SKM-1 (cell line): ENCODE data around the gene APOBEC4.
A peak's percentile ranks its signal among the peaks of the same experiment; 100 is the strongest.

Experiments
- DNase-seq: peaks from one replicate; lab custom pipeline; 2025; ENCODE audit not compliant: unreplicated experiment; lab: John Stamatoyannopoulos, UW

The APOBEC4 gene

DNA sequence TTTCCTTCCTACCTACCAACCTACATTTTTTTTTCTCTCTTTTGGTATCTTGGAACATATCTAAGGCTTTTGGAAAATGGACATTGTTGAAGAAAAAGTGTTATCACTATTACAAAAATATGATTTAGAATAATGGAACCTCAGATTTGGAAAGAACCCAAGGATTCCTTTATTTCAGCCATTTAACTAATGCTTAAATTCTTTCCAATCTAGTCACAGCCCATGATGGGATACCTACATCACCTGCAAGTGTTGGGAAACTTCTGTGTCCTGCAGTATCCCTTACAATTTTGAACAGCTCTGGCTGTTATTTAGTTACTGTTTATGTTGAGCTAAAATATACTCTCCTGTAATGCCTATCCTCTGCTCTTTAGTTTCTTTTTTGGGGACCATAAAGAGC, 22.3 kb upstream of the APOBEC4 start:
- no peak for DNase-seq

DNA sequence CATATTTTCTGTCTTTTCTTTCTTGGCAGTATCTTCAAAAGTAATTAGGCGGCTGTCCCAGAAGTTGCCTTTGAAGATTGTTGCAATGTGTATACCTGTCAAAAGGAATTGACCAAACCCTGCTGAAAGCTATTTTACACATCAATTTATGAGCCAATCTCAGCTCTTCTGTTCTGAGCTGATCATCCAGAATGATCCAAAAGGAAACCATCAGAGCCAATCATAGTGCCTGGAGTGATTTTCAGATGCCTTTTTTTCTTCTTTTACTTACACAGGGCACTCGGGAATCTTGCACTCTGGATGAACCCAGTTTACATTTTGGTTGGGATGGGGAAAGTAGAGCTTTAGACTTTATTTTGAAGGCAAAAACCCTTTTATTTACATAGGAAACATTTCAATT, 21.8 kb upstream of the APOBEC4 start:
- no peak for DNase-seq

DNA sequence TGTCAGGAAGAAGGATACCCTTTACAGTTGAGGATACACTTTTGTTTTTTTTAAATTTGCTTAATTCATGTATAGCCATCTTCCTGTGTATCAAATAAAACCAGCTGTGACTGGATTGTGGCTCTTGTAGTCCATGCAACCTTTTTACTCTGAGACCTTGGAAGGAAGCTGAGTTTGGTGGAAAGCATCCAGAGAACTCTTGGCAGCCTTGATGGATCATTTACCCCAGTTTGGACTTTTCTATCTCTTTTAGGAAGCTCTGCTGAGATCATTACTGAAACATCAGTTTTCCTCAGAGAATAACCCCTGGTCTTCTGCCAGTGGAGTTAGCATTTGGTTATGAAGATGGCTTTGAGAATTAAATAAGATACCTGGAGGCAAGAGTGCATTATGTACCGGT, 21.2 kb upstream of the APOBEC4 start:
- DNase-seq: no peak

DNA sequence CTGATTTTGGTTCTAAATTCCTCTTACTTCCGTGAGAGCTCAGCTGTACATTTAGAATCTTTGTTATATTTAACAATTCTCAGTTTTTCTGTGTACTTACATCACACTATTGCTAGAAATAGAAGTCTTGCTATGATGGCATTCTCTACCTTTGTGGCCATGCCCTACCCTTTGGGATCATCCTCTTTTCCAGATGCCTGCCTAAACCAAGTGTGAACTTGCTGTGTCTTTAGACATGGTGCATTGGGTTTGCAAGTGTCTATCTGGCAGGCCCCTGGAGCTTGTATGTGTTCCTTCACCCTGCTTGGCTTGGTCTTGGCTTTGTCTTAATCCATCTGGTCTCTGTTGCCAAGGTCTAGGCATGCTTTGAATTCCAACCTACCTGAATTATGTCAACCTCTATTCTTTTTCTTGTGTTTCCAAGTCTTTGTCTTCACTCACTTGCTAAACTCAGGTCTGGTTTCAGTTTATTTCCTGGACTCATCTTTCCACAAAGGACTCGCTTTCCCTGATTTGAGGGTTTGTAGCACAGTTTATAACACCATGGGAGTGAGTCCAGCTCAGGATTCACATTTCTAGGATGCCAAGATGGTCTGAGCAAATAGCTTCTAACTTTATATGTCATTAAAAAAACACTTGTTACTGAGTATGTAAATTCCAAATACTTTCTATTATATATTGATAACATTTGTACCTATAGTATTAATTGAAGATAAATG, 20.6 kb upstream of the APOBEC4 start:
- DNase-seq: no peak

DNA sequence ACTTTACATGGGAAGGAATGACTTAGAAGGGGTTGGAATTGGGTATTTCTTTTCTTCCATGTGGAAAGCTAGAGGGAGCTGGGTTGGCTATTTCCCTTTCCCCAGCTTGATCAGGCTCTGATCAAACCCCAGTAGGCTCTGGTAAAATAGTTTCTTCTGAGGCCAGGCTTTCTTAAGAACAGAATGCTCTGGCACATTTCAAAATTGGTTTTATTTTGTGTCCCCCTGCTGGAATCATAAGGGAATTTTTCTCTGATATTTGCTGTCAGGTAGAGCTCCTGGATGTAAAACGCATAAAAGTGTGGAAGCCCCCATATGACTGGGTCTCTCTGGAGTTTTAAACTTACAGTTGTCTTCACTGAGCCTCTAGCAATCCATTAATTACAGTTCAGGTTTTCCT, 17.1 kb upstream of the APOBEC4 start:
- DNase-seq: no peak

DNA sequence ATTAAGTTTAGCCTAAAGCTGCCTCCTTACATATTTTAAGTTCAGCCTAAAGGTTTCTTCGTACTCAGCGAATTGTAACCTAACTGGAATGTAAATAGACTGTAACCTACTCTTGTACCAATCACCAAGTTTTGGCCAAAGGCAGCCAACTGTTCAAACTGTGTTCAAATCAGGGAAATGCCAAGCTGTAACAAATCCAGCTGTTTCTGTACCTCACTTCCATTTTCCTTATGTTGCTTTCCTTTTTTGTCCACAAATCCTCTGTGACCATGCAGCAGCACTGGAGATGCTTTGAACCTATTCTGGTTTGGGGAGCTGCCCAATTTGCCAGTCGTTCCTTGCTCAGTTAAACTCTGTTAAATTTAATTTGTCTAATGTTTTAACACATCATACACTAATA, 3.2 kb upstream of the APOBEC4 start:
- no peak for DNase-seq

DNA sequence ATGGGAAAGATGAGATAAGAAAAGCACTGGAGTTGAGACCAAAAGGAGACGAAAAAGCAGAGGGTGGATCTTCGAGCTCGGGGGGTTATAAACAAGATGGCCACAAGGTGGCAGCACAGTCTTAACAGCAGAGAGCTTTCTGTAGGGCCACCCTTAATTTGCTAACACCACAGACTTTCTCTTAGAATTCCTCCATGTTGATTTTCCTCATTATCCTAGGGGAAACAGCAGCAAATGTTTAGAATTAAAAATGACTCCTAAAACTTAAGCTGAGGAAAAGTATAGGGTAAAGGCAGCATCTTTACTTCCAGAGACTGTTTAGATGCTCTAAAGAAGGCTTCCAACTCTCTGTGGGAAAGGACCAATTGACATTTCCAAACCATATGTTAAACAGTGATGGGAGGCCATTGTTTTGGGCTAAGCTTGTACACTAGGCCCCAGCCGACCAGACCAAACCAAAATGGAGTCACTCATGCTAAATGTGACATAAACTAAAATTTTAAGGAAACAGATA, 2.5 kb upstream of the APOBEC4 start:
- peak; percentile 87 for DNase-seq

DNA sequence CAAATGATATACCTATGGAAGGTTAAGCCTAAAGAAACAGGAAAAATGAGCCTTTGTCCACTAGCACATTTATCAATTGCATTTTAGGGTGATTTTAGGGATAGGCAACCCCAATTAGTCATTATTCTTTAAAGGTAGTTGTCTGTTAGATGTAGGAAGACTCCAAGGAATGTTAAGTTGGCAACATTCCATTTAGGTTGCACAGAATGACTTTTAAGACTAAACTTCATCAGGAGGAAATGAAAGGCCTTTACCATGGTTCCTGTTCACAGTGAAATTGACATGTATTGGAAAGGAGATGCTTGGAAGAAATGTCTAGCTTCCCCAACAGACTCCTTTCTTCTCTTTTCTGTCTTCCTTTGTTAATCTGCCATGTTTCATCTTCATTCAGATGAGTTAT, 1.6 kb upstream of the APOBEC4 start:
- DNase-seq: no peak

DNA sequence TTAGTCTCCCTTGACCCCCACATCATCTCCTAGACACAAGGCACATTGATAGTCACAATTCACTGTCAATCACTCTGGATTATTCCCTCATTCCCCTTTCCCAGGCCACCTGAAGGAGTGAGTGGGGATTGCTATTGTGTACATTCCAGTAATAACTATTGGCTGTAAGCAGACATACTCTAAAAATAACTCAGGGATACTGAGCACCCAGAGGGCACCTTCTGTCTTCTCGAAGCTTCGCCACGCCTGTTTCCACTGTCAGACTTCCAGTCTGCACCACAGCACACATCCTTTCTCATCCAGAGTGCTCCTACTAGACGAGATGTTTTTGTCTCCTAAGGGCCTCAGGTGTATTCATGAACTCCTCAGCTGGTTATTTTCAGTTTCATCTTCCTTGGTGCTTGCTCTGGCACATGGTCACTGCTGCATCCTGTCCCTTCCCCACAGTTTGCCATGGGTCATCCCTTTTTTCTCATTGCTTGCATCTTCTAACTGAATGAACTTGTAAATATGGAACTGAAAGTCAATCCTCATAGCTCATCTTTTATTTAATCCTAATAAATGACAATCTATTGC, 848 bp upstream of the APOBEC4 start:
- DNase-seq: no peak

DNA sequence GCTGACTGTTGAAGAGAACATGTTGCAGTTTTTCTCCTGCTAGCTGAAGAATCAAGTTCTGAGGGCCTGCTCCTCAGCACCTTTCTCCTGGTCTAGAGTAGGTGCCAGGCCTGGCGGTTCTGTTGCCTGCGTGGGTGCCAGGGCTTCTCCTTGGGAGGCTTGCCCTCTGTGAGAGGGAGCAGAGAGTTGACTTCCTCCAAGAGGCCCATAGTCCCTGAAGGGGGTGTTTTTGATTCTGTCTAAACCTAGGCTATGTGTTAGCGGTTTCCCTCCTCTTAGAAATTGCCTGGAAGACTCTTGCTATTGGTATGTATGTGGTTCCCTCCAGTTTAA, 312 bp upstream of the APOBEC4 start:
- no peak for DNase-seq

DNA sequence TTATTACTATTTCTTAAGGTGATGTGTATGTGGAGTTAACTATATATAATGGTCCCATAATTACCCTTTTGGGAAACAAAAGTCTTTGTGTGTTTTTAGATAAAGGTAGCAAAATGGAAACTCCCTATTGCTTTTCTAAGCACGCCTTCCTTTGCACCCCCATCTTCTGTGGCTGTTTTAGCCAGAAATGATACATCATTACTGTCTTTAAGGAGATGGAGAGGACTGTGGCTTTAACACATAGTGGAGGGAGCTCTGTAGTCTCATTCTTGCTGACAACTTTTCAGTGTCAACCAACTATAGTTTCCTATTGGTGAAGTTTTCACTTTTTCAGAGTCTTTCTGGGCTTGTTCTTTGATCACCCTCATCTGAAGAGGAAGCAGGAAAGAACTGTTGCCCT, 1.0 kb downstream of the APOBEC4 start:
- no peak for DNase-seq

DNA sequence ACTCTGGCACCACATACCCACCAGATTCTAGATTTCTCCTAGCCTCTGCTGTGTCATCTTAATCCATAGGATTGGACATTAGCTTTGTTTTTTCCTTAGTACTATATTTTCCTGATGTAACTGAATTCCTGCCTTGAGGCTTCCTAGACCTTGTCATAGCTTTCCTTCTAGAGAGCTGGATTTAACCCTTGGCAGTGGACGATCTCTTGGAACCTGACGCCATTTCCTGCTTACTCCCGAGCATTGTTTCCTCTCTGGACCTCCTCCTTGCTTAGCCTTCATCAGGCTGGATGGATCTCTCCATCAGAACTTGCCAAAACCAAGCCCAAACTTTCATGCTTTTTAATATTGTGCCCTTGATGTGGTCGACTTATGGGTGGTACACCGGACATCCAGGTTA, 1.5 kb downstream of the APOBEC4 start:
- DNase-seq: no peak

DNA sequence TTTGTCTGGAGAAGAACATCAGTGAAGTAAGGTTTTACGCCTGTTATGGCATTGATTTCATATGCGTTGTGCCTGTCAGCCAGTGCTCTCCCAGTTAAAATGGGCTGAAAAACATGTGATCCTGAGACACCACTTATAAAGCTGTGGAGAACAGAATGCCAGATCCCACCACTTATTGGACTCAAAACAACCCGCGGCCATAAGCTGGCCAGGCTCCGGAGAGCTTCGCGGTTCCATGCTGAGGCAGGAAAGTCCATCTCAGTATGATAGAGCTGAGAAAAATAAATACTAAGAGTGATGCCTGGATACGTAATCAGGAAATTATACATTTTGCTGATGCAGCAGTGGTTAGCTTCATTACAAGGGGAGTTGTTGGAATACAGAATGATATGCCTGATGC, 5.1 kb downstream of the APOBEC4 start:
- no peak for DNase-seq

DNA sequence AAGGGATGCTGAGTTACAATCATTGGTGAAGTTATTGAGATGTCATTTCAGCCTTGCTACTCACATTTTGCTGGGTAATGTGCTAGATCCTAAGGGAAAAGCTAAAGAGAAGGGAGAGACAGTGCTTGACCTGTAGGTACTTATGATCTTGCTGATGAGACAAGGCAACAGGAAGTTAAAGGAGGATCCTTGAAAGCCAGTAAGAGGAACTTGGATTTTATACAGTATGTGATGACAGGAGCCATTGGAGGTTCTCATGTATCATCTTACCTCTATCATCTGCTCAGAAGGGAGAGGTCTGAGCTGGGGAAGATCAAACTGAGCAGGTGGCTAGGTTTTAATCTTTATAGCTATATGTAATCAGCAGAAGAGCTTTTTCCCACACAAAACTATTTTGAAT, 6.3 kb downstream of the APOBEC4 start:
- DNase-seq: peak; percentile 64

DNA sequence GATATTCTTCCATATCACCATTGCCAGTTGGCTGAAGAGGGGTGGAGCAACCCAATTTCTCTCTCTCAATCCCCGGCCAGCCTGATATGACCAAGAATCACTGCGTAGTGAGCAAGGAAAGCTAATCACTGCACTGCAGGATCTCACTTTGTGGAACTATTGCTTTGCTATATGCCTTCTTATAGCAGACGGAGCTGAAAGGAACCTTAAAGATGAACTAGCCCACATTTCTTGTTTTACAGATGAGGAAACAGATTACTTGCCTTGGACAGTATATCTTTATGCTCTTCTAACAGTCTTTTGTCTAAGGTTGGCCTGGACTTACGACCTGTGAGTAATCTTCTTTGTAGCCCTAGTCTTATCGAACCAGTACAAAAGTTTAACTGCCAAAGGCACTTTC, 7.6 kb downstream of the APOBEC4 start:
- no peak for DNase-seq

DNA sequence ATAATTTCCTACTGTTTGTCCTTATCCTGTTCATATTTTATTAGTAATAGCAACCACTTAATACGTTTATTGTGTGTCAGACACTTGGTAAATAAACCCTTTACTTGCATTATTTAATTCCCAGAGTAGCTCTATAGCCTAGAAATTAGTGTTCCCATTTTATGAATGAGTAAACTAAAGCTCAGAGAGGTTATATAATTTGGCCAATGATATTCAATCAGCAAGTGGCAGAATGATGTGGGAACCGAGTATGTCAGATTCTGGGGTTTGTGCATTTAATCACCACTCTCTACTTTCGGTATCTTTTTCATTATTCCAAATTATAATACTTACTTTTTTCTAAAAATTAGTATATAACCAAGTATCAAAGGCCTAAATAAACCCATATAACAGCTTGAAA, 10.9 kb downstream of the APOBEC4 start:
- DNase-seq: no peak

DNA sequence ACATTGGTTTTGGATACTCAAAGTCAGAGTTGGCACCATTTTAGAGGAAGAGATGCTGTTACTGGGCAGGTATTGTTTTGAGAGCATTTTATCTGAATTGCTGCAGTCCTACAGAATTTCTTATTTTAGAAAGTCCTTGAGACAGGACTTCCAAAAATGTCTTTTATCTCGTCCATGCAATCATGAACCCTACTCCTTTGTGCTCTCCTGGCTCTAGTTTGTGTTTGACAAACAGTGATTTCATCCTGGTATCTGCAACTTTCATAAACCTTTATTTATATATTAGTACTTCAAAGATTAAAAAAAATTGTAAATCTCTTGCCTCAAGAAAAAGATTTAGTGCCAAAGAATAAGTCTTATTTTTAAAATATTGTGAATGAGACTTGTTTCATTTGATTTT, 12.9 kb downstream of the APOBEC4 start:
- no peak for DNase-seq

DNA sequence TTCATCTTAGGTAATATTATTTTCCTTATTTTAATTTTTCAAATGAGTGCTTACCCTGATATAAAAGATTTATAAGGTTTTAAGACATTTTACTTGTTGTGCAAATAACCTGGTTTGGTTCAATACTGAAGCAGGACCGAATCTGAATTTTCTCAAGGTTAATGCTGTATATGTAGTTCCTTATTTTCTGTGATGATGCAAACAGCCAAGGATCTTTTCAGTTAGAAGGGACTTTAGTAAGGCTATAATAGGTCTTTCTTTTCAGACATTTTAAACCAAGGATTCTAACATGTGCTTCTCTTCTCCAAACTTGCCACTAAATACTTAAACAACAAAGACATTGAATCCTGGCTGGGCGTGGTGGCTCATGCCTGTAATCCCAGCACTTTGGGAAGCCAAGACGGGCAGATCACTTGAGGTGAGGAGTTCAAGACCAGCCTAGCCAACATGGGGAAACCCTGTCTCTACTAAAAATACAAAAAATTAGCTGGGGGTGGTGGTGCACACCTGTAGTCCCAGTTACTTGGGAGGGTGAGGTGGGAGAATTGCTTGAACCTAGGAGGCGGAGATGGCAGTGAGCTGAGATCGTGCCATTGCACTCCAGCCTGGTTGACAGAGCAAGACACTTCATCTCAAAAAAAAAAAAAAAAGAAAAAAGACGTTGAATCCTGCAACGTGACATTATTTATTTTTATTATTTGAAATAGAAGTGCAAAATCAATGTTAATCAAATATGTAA, 14.3 kb downstream of the APOBEC4 start:
- DNase-seq: peak; percentile 65

DNA sequence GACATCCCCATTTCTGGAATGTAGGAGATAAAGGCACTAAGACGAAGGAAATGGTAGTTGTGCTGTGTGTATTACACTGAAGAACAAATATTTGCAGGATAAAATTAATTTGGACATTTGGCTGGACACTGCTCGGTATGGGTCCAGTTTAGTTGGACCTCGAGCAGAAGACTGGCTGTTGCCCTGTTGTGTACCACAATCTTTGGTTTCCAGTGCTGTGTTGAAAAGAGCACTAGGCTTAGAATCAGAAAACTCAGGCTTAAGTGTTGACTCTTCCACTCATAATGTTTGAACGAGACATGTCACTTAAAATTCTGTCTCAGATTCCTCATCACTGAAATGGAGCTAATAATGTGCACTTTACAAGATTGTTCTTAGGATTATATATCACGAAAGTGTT, 16.3 kb downstream of the APOBEC4 start:
- DNase-seq: no peak

DNA sequence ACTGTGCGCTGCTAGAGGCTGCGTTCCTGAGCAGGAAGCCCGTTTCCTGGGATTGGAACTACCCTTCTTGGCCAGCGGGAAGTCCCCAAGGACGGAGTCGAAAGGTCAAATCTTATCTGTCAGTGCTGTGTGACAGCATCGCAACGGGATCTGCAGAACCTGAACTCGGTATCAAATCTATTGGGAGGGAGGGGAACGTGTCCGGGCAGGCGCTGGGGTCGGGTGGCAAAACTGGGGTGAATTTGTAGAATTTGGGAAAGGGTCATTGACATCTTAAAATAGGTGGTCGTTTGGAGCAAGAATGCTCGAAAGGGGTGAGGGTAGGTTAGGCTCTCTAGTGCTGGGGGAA, 16.8 kb downstream of the APOBEC4 start:
- no peak for DNase-seq

DNA sequence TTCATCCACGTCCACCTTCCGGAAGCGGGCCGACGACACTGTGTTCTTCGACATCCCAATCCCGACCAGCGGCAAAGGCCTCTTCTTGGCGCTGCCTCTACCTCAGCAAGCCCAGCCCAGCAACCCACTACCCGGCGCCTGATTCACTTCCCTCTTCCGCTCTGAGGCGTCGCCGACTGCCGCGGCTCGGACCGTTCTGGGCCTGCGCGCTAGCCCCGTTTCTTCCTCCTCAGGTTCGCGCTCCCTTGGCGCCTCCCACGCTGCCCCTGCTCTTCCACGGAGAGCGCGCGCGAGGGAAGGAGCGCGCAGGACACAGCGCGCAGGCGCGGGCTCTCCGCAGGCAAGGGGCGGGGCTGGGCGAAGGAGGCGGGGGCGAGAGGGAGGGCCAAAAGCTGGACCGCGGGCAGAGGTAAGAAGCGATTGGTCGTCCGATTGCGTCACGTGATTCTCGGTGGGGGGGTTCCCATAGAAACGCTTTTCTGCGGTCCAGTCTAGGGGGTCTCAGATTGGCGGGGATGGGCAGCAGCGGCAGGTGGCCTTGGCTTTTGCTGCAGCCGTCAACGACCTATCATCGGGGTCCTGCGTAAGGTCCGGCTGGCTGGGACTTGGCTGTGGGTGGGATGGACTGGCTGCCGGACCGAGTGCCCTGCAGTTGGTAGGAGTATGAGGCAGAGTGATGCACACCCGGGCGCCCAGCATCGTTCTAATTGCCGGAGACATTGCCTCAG, 17.3 kb downstream of the APOBEC4 start, which contains the start of gene ARPC5:
TSS of gene ARPC5 (minus strand) at position 178 of the 728 bp plus-strand sequence. CDS start at position 54, 124 bp downstream.
- DNase-seq: peak; percentile 100
